Endothelial cell of umbilical vein (primary cell): Measurements from ENCODE around the gene YPEL1. TPM values are rescaled to one million over a fixed set of nuclear protein-coding genes. Genes with fewer than 3 reads are reported as not detected.

Source experiments
- BruUV-seq: library from RNA; stranded (reverse); fragments of 400-500 nt; replicated peaks from 2 replicates; lab custom pipeline; 2021; lab: Mats Ljungman, UMichigan
- CTCF ChIA-PET: fragments of 300-600, 350-600 bp; sonication (Branson Sonifier 250); formaldehyde crosslinking; loops from one replicate; lab custom pipeline; 2021; ENCODE audit warnings: antibody characterized with exemption, inconsistent platforms; lab: Charles Lee
- POLR2A ChIA-PET: fragments of 300-600, 350-600 bp; sonication (Branson Sonifier 250); formaldehyde crosslinking; loops from one replicate; lab custom pipeline; 2021; ENCODE audit warnings: antibody characterized with exemption, inconsistent platforms; lab: Charles Lee
- DNase-seq: peaks from one replicate; pipeline ENCODE4 v3.0.0-alpha.2; 2011; ENCODE audit warnings: low read depth, low spot score
- FAIRE-seq: peaks from 2 replicates; lab custom pipeline; 2011; peaks lifted over from hg19 to GRCh38; lab: Jason Lieb, UNC
- H2AFZ ChIP-seq: 2 replicates; pipeline ENCODE4 v1.6.0; 2012; ENCODE audit warnings: low read depth, low read length, control low read depth, inconsistent platforms
- H3K27ac ChIP-seq: 2 replicates; pipeline ENCODE4 v1.5.1; 2011; ENCODE audit warnings: low read depth, mild to moderate bottlenecking, control low read depth, low read length, moderate library complexity; ENCODE audit not compliant: insufficient read depth
- H3K27me3 ChIP-seq, 2 experiments: 2 replicates each; pipeline versions ENCODE4 v1.6.0 to v1.6.1; 2011; ENCODE audit warnings: low read length in 2 of 2, mixed read lengths in 1 of 2; ENCODE audit not compliant: control insufficient read depth in 2 of 2, insufficient read depth in 2 of 2
- H3K36me3 ChIP-seq, 2 experiments: 2 replicates in 1 of 2; 3 replicates in 1 of 2; pipeline ENCODE4 v1.5.1; 2011; ENCODE audit warnings: low read length in 2 of 2, mild to moderate bottlenecking in 1 of 2, moderate library complexity in 1 of 2; ENCODE audit not compliant: control insufficient read depth in 2 of 2, insufficient read depth in 2 of 2; ENCODE audit errors: extremely low read depth in 1 of 2
- H3K4me1 ChIP-seq: 3 replicates; pipeline ENCODE4 v1.5.1; 2011; ENCODE audit warnings: mild to moderate bottlenecking, low read length; ENCODE audit not compliant: control insufficient read depth, insufficient read depth; ENCODE audit errors: extremely low read depth
- H3K4me2 ChIP-seq: 2 replicates; pipeline ENCODE4 v1.6.1; 2011; ENCODE audit warnings: low read length, control low read depth, mixed read lengths; ENCODE audit not compliant: insufficient read depth
- H3K4me3 ChIP-seq, 3 experiments: fragments of 200-600 bp in 1 of 3; sonication (generic), shearing (Covaris generic) in 1 of 3; replicated peaks in 1 of 3; 2 replicates each; pipeline ENCODE4 v1.5.1; 2011 to 2016; ENCODE audit warnings: control low read depth in 3 of 3, low read length in 3 of 3, mild to moderate bottlenecking in 2 of 3, inconsistent platforms in 1 of 3, low read depth in 1 of 3, moderate library complexity in 1 of 3; ENCODE audit not compliant: insufficient read depth in 1 of 3
- H3K79me2 ChIP-seq: 2 replicates; pipeline ENCODE4 v1.6.0; 2012; ENCODE audit warnings: low read length, inconsistent platforms; ENCODE audit not compliant: control insufficient read depth, insufficient read depth
- H3K9ac ChIP-seq: replicated peaks from 2 replicates; pipeline ENCODE3; 2011; ENCODE audit warnings: low read length, control low read depth; ENCODE audit not compliant: insufficient read depth; ENCODE audit errors: extremely low read depth
- H3K9me1 ChIP-seq: replicated peaks from 3 replicates; pipeline ENCODE4 v1.6.0; 2011; ENCODE audit warnings: mild to moderate bottlenecking, low read length; ENCODE audit not compliant: control insufficient read depth, insufficient read depth; ENCODE audit errors: extremely low read depth
- H3K9me3 ChIP-seq: replicated peaks from 2 replicates; pipeline ENCODE4 v1.5.1; 2012; ENCODE audit warnings: low read length, inconsistent platforms; ENCODE audit not compliant: control insufficient read depth, insufficient read depth
- H4K20me1 ChIP-seq: replicated peaks from 2 replicates; pipeline ENCODE3; 2011; ENCODE audit warnings: mild to moderate bottlenecking, low read length; ENCODE audit not compliant: control insufficient read depth, insufficient read depth; ENCODE audit errors: extremely low read depth
- EZH2 ChIP-seq: IDR thresholded peaks from 2 replicates; pipeline ENCODE4 v1.6.1; 2012; ENCODE audit warnings: borderline replicate concordance, low read depth, mild to moderate bottlenecking, moderate library complexity, low read length, inconsistent platforms; ENCODE audit not compliant: severe bottlenecking
- FOS ChIP-seq: IDR thresholded peaks from 2 replicates; pipeline ENCODE4 v1.6.1; 2011; ENCODE audit warnings: mild to moderate bottlenecking, low read length, moderate library complexity, borderline replicate concordance; ENCODE audit not compliant: insufficient read depth
- GATA2 ChIP-seq: IDR thresholded peaks from 2 replicates; pipeline ENCODE4 v1.7.0; 2011; ENCODE audit warnings: low read depth, mild to moderate bottlenecking, moderate library complexity, mixed read lengths, low read length; ENCODE audit not compliant: insufficient read length, insufficient read depth
- JUN ChIP-seq: IDR thresholded peaks from 2 replicates; pipeline ENCODE4 v1.6.1; 2011; ENCODE audit warnings: borderline replicate concordance, low read depth; ENCODE audit not compliant: insufficient read length, insufficient read depth
- POLR2AphosphoS5 ChIP-seq: IDR thresholded peaks from 2 replicates; pipeline ENCODE4 v1.6.1; 2012; ENCODE audit warnings: low read depth, mild to moderate bottlenecking, control low read depth, low read length, moderate library complexity; ENCODE audit not compliant: insufficient read depth
- dilution Hi-C: fragments of 300-500 bp; cut with MboI; formaldehyde crosslinking; loops from one replicate; pipeline ENCODE4 v1.15.0; 2019; ENCODE audit warnings: low sequenced_read_pairs; ENCODE audit not compliant: extremely low pct_ligation_motif_present
- intact Hi-C: fragments of 100-400 bp; cut with micrococcal nuclease; formaldehyde crosslinking; loops from one replicate; pipeline ENCODE4 v1.10.0; 2022
- polyA plus RNA-seq, 4 experiments: library from polyadenylated mRNA; depleted of rRNA in 3 of 4; stranded (reverse) in 3 of 4; unstranded in 1 of 4; fragments of >200 nt; gene quantifications; 2 replicates each; pipeline versions ENCODE4 v1.2.1 to v1.2.3, GENCODE V29; 2011 to 2012; ENCODE audit warnings: missing spikeins in 1 of 4
- total RNA-seq: library from RNA; stranded (reverse); gene quantifications from 2 replicates; pipeline ENCODE4 v1.2.3, GENCODE V29; 2021
- TF ChIP-seq, protein P1 (sequence below): IDR thresholded peaks from 2 replicates; pipeline ENCODE4 v1.6.1; 2011; ENCODE audit not compliant: insufficient read depth, insufficient read length
- TF ChIP-seq, protein P2 (sequence below), 2 donors: IDR thresholded peaks; 1 replicate in 1 of 2; 2 replicates in 1 of 2; pipeline ENCODE4 v1.5.1; 2011; ENCODE audit warnings: low read length in 2 of 2, mild to moderate bottlenecking in 2 of 2, moderate library complexity in 2 of 2, control low read depth in 1 of 2, inconsistent platforms in 1 of 2, low read depth in 1 of 2; ENCODE audit not compliant: insufficient read depth in 1 of 2; ENCODE audit errors: extremely low read depth in 1 of 2

Gene YPEL1
- total and polyA plus RNA-seq, 2 donors (not counting 3 experiments of a cell fraction or from before 2014, with no cell fraction given): 3.7 to 6.2 TPM

- Histone ChIP-seq H3K9me3 (no peaks in the 10 kb centered on the region), H2AFZ (no peak overlapping the region), H3K27me3 (no peaks in the 10 kb centered on the region), H3K4me3 (no peak overlapping the region), H4K20me1 (no peaks in the 10 kb centered on the region), H3K79me2 (no peaks in the 10 kb centered on the region), H3K36me3 (peaks cover 6 to 32% of the 10 kb centered on the region in 2 experiments), H3K4me1 (no peaks in the 10 kb centered on the region), H3K27ac (no peak overlapping the region), H3K9ac (no peak overlapping the region), H3K4me2 (no peak overlapping the region), H3K9me1 (no peaks in the 10 kb centered on the region)
- ChIA-PET CTCF (no interaction called here), POLR2A (no interaction called here)
- TF ChIP-seq EZH2 (no peak), FOS (no peak), GATA2 (no peak), JUN (no peak), POLR2AphosphoS5 (no peak)
- TF ChIP-seq, protein P1, sequence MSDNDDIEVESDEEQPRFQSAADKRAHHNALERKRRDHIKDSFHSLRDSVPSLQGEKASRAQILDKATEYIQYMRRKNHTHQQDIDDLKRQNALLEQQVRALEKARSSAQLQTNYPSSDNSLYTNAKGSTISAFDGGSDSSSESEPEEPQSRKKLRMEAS: no peak
- TF ChIP-seq, protein P2, sequence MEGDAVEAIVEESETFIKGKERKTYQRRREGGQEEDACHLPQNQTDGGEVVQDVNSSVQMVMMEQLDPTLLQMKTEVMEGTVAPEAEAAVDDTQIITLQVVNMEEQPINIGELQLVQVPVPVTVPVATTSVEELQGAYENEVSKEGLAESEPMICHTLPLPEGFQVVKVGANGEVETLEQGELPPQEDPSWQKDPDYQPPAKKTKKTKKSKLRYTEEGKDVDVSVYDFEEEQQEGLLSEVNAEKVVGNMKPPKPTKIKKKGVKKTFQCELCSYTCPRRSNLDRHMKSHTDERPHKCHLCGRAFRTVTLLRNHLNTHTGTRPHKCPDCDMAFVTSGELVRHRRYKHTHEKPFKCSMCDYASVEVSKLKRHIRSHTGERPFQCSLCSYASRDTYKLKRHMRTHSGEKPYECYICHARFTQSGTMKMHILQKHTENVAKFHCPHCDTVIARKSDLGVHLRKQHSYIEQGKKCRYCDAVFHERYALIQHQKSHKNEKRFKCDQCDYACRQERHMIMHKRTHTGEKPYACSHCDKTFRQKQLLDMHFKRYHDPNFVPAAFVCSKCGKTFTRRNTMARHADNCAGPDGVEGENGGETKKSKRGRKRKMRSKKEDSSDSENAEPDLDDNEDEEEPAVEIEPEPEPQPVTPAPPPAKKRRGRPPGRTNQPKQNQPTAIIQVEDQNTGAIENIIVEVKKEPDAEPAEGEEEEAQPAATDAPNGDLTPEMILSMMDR (IDR thresholded peaks at IDR 0.05; ENCODE audit: extremely low read depth in 1 of 2, insufficient read depth in 1 of 2, low read depth in 1 of 2, low read length in 2 of 2): no peak
- BruUV-seq: no TSS peak
- no peak for DNase-seq
- dilution Hi-C loops (no loop called here), intact Hi-C loops (no loop called here)
- FAIRE-seq: no peak
Measured at GRCh38 chr22:21677606-21678443, 57.8 kb downstream of the YPEL1 start.
